ENCODE measurements around the gene FSD1.

GRCh38 chr19:4366666-4367335 lies 62.4 kb downstream of the FSD1 start:
- TF ChIP-seq CTCF (IDR thresholded peaks at IDR 0.05) (no peak), POLR2A (IDR thresholded peaks at IDR 0.05) (no peak)

Data from Peyer's patch (tissue), 4 donors.